ENCODE results near the gene ADCK2.
"Not testable (repeated sequence)": the region's sequence is repeated elsewhere in the genome, so short reads cannot be mapped to it uniquely, and the experiment has no call there.

Gene ADCK2

DNA sequence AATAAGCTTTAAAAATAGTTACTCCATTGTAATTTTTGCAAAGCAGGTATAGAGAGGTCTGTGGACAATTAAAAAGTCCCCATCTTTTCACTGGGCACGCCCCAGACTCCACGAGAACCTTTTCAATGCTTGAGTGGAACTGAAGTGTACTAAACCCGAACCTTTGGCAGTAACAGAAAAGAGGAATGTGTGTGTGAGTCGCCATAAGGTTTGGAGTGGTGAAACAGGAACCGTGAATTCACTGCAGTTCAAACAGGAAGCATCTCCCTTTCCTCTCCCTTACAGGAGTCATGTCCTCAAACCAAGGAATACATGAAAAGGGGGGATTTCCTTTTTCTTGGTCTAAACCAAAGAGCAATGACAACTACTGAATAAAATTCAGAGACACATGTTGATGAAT lies 47.0 kb downstream of the ADCK2 start:
- intact Hi-C loops (cut with DNase I): no loop called here

DNA sequence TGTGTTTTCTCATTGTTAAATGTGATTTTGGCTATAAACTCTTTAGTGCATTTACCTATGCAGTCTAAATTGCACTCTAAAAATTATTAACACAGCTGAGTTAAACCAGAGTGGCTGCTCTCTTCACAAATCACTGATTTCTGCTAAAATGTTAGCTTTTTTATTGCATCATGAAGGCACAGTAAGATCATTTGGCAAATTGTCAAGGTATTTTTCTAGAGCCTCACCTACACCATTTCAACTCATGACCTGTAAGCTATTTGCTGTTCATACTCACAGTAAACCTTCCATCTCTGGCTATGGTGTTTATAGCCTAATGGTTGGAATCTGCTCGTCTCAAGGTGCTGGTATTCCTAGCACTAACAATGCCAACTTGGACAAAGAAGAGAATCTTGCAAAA lies 49.5 kb downstream of the ADCK2 start:
- intact Hi-C loops (cut with DNase I): no loop called here
- DNase-seq: no peak

More for the DNA sequence above, 47.0 kb downstream of the ADCK2 start:
- DNase-seq: no peak

DNA sequence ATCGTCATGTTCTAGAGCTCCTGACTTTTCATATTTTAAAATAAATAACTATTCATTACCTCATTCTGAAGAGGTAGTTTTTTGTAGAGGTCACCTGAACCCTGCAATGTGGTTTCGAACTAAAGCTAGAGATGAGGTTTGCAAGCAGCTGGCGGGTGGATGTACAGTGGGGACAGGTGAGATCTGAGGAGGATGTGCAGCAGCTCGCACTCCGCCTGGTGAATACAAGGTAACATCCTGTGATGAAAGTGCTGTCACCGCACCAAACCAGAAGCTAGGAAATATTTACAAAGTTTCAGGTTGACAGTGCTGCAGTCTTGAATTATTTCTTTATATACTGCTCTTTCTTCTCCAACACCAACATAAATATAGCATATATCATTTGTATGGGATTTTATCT lies 50.3 kb downstream of the ADCK2 start:
- intact Hi-C loops (cut with DNase I): no loop called here
- no peak for DNase-seq

DNA sequence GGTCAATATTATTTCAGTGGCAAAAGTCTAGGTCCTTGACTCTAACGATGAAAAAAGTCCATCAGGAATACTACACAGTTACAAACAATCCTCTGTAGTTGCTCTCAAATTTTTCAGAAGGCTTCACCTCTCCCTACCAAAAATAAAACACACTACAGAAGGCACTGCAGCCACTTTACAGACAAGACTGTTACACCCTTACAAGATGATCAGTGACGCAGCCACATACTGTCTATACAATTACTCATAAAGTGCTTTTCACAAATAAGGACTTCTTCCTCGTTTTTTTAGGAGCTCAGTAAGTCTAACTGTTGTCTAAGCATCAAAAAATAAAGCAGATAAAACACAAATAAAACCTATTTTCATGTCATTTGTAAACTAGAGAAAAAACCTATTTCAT lies 50.8 kb downstream of the ADCK2 start:
- no peak for DNase-seq
- intact Hi-C loops (cut with DNase I): no loop called here

DNA sequence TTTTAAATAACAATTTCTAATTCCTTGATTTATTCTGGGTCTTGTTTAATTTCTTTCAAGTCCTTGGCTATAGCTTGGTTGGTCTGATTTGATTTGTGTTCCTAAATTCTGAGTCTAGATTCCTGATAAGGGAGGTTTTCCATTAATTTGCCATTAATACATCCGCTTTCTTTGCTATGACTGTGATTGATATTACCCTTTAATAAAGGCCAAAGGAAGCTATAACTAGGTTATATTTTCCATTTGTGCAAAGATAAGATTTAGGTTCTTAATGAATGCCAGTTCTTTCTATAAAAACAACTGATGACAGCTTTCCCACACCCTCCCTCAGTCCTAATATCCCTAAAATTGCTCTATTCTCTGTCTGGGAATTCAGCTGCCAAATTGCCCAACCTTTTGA lies 52.0 kb downstream of the ADCK2 start:
- intact Hi-C loops (cut with DNase I): no loop called here
- DNase-seq: no peak

DNA sequence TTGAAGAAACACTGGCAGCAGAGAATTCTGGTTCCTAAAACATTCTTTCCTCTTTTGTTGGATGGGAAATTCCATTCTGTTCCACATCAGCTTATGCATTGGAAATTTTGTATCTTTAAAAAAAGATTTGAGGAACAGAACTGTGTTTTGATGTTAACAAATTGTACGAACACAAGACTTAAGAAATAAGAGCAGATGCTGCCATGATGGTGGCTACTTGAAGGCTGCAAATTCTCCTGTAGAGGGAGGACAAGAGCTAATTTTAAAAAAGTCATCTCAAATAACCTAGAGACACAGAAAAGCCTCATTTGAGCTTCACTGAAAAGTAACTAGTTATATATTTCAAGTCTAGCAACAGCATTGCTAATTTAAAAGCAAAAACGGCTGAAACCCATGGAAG lies 53.5 kb downstream of the ADCK2 start:
- no peak for DNase-seq
- intact Hi-C loops (cut with DNase I): no loop called here

DNA sequence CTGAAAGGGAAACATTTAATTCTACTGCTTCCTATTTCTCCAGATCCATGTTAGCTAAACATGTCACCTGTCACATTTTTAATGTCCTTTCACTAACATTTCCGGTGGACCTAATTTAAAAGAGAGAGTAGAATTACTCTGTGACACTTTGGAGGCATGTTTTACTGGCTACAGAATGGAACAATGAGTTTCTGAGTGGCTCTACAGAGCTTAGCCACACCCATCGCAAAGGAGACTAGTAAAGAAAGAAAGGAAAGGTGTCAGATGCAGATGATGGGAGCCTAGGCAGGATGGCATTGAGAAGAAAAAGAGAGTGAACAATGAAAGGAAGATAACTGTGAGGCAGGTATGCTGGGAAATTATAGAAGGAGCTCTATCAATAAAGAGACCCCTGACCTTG lies 59.7 kb downstream of the ADCK2 start:
- DNase-seq: no peak
- intact Hi-C loops (cut with DNase I): no loop called here

DNA sequence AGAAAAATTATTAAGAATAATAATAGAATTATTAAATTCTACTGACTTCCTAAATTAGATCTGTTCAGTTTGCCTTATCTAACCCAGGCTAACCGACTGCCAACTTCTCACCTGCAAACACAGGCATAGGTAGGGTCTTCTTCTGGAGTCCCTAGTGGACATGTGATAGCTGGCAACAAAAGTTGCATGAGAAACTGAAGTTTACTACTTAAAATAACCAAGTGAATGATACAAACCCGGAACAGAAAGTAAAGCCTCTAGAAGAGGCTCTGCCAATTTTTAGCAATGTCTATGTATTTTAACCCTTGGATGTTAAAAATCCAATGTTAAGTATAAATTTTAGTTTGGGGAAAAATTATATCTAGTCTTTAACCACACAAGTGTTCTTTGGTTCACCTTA lies 61.4 kb downstream of the ADCK2 start:
- intact Hi-C loops (cut with DNase I): no loop called here
- no peak for DNase-seq

DNA sequence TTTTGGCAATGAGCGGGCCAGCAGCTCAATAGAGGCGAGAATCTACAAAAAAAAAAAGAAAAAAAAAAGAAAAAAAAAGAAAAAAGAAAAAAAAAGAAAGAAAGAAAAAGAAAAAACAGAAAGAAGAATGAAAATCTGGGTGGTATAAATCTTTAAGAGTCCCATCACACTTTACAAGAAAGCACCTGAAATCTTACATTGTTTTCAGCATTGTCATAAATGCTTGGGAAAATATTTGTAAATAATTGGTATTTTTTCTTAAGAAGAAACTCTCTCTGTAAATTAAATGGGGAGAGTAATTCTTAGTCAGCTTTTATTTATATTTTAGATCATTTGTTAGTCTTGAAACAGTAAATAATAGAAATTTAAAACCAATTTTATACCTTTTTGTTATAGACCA lies 62.0 kb downstream of the ADCK2 start:
- intact Hi-C loops (cut with DNase I): no loop called here
- no peak for DNase-seq

DNA sequence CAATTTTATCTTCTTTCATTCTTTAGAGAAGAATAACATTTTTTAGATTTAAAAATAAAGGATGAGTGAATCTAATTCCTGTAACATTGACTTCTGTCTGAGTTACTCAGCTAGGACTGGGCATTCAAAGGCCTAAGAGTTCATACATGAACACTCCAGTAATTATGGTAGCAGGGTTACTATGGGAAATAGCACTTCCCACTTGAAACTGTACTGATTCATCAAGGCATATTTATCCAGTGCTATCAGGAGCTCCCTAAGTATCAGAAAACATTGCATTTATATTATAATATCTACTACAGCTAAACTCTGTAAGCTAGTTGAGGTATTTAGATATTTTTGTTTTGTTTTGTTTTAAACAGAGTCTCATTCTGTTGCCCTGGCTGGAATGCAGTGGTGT lies 65.5 kb downstream of the ADCK2 start:
- no peak for DNase-seq
- intact Hi-C loops (cut with DNase I): no loop called here

DNA sequence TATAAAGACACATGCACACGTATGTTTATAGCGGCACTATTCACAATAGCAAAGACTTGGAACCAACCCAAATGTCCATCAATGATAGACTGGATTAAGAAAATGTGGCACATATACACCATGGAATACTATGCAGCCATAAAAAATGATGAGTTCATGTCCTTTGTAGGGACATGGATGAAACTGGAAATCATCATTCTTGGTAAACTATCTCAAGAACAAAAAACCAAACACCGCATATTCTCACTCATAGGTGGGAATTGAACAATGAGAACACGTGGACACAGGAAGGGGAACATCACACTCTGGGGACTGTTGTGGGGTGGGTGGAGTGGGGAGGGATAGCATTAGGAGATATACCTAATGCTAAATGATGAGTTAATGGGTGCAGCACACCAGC lies 70.5 kb downstream of the ADCK2 start:
- intact Hi-C loops (cut with DNase I); DNase-seq: not testable (repeated sequence)

DNA sequence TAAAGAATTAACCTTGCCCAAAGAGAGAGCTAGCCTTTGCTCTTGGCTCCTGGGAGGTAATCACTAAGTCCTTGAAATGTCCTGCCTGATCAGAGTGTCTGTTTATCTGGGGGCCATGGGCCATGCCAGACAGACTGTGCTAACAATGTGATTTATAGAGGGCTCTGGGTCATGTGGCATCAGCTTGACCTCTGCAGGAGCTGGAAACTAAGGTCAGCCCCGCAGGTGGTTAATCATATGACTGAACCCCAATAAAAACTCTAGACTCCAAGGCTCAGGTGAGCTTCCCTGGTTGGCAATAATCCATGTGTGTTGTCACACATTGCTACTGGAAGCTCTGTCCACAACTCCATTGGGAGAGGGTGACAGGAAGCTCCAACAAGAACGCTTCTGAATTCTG lies 71.3 kb downstream of the ADCK2 start:
- DNase-seq: no peak
- intact Hi-C loops (cut with DNase I): no loop called here
